ENCODE data around the gene AK9. TPM values are rescaled to one million over a fixed set of nuclear protein-coding genes. Genes with fewer than 3 reads are reported as not detected.

Gene AK9
- total and polyA plus RNA-seq, 11 donors = 6.6 to 17.0 (median 9.1) TPM

DNA sequence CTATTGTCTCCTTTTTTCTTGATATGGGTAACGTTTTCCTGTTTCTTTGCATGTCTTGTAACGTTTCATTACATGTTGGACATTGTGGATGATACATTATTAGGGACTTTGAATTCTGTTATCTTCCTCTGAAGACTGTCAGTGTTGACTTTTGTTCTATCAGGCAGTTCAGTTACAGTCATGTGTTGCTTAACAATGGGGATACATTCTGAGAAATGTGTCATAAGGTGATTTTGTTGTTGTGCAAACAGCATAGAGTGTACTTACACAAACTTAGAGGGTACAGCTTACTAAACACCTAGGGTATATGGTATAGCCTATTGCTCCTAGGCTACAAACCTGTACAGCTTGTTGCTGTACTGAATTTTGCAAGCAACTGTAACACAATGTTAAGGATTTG lies 64.7 kb downstream of the AK9 start:
- ATAC-seq = no peak
- no peak for DNase-seq
- Histone ChIP-seq H3K4me1 (no peaks in the 10 kb centered on the region), H3K9me3 (peaks cover 0 to 21% (median 0%) of the 10 kb centered on the region in 12 donors), H3K27me3 (no peaks in the 10 kb centered on the region), H3K4me3 (no peak overlapping the region), H3K27ac (no peak overlapping the region), H3K36me3 (peaks cover 0 to 11% (median 0%) of the 10 kb centered on the region in 9 donors)
- intact Hi-C loops (cut with DNase I) = no loop called here
- 68 to 85% (median 77%) methylated on average over 2 of the region's 2 CpGs for WGBS, 4 donors
- TF ChIP-seq POLR2A (IDR thresholded peaks at IDR 0.05) = no peak
- TF ChIP-seq, protein P1, sequence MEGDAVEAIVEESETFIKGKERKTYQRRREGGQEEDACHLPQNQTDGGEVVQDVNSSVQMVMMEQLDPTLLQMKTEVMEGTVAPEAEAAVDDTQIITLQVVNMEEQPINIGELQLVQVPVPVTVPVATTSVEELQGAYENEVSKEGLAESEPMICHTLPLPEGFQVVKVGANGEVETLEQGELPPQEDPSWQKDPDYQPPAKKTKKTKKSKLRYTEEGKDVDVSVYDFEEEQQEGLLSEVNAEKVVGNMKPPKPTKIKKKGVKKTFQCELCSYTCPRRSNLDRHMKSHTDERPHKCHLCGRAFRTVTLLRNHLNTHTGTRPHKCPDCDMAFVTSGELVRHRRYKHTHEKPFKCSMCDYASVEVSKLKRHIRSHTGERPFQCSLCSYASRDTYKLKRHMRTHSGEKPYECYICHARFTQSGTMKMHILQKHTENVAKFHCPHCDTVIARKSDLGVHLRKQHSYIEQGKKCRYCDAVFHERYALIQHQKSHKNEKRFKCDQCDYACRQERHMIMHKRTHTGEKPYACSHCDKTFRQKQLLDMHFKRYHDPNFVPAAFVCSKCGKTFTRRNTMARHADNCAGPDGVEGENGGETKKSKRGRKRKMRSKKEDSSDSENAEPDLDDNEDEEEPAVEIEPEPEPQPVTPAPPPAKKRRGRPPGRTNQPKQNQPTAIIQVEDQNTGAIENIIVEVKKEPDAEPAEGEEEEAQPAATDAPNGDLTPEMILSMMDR (IDR thresholded peaks at IDR 0.05) = no peak

DNA sequence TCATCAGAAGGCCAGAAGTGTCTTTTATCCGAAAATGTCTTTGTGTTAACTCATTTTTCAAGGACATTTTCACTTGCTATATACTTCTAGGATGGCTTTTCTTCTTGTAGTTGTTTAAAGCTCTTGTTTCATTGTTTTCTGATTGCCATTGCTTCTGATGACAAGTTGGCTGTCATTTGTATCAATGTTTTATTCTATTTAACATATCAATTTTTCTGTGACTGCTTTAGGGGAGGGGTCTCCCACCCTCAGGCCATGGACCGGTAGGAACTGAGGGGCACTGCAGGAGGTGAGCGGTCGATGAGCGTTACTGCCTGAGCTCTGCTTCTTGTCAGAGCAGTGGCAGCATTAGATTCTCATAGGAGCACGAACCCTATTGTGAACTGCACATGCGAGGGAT lies 65.8 kb downstream of the AK9 start:
- intact Hi-C loops (cut with DNase I) = no loop called here
- Histone ChIP-seq H3K27ac (no peak overlapping the region), H3K9me3 (peaks cover 0 to 21% (median 0%) of the 10 kb centered on the region in 12 donors), H3K27me3 (no peaks in the 10 kb centered on the region), H3K4me3 (no peak overlapping the region), H3K4me1 (no peaks in the 10 kb centered on the region), H3K36me3 (peaks cover 0 to 4% (median 0%) of the 10 kb centered on the region in 9 donors)
- no peak for ATAC-seq
- TF ChIP-seq, protein P1 (IDR thresholded peaks at IDR 0.05) = no peak
- 79 to 90% (median 85%) methylated on average over 7 of the region's 7 CpGs for WGBS, 4 donors
- DNase-seq = no peak

DNA sequence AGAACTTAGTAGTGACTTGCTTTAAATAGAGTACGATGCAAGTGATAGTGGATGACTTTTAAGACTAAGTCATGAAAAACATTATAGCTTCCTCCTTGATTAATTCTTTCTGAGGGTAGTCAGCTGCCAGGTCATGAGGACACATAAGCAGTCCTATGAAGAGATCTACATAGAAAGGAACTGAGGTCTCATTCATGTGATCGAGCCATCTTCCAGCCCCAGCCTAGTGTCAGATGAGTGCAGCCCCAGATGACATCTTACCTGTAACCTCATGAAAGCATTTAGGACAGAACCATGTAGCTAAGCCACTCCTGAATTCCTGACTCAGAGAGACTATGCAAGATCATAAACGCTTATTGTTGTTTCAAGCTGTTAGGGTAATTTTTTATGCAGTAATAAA lies 67.7 kb downstream of the AK9 start:
- Histone ChIP-seq H3K27me3 (no peaks in the 10 kb centered on the region), H3K4me1 (no peaks in the 10 kb centered on the region), H3K27ac (no peak overlapping the region), H3K9me3 (peaks cover 0 to 21% (median 0%) of the 10 kb centered on the region in 12 donors), H3K36me3 (no peaks in the 10 kb centered on the region), H3K4me3 (no peak overlapping the region)
- ATAC-seq (no peak), DNase-seq (no peak)
- WGBS, 4 donors = 56 to 89% (median 75%) methylated on average over 3 of the region's 3 CpGs
- intact Hi-C loops (cut with DNase I) = no loop called here
- TF ChIP-seq, protein P1 (IDR thresholded peaks at IDR 0.05) = no peak
- TF ChIP-seq POLR2A (IDR thresholded peaks at IDR 0.05) = no peak

DNA sequence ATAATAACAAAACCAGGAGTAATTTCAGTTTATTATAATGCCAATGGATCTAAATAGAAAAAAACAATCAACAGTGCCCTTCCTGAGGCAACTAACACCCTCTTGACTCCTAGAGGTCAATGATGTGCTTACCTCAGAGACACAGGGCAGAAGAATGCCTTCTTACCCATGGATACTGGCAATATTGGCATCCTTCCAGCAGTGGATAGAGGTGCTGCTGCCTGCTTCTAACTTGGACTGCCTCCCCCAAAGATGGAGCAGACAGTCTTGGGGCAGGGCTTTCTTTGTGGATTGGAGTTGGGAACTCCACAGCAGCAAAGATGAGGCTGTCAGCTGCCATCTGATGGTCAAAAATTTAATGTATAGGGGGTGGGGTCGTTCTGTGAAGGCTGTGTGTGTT lies 78.7 kb downstream of the AK9 start:
- WGBS, 4 donors = 35 to 54% (median 46%) methylated on average over 1 of the region's 1 CpG
- intact Hi-C loops (cut with DNase I) = no loop called here
- Histone ChIP-seq H3K27ac (no peak overlapping the region), H3K4me1 (no peaks in the 10 kb centered on the region), H3K4me3 (no peak overlapping the region), H3K27me3 (no peaks in the 10 kb centered on the region), H3K9me3 (peaks cover 0 to 6% (median 0%) of the 10 kb centered on the region in 12 donors), H3K36me3 (peaks cover 0 to 9% (median 0%) of the 10 kb centered on the region in 9 donors)
- no peak for DNase-seq
- TF ChIP-seq, protein P1 (IDR thresholded peaks at IDR 0.05) = no peak
- TF ChIP-seq POLR2A (IDR thresholded peaks at IDR 0.05) = no peak
- no peak for ATAC-seq
